Measurements from ENCODE around the gene TLX1. TPM values are rescaled to one million over a fixed set of nuclear protein-coding genes. Genes with fewer than 3 reads are reported as not detected.

Gene TLX1
- not detected in 2 replicates for total RNA-seq

GRCh38 chr10:101130984-101131961 is at the start of gene TLX1:
Gene TLX1 (plus strand): TSS chr10:101131300. CDS start chr10:101131542, 242 bp downstream.
- no peak within 1 kb of the TSS for H2AFZ ChIP-seq (ENCODE audit: low read length)
- no peak within 1 kb of the TSS for H3K4me2 ChIP-seq (ENCODE audit: insufficient read depth, low read length)
- H3K36me3 ChIP-seq (ENCODE audit: insufficient read depth, low read length): no peaks in the 10 kb centered on the region
- H3K4me1 ChIP-seq (ENCODE audit: insufficient read depth, low read length): no peaks in the 10 kb centered on the region
- no peak within 1 kb of the TSS for H3K27ac ChIP-seq (ENCODE audit: low read depth, low read length)
- no peaks in the 10 kb centered on the region for H3K79me2 ChIP-seq (ENCODE audit: insufficient read depth, low read length)
- TF ChIP-seq CTCF (IDR thresholded peaks at IDR 0.05; ENCODE audit: extremely low read depth, low read depth, low read length): no peak
- peak; percentile 88 for DNase-seq (ENCODE audit: insufficient read length, low spot score, missing footprints)
- H3K9me3 ChIP-seq (ENCODE audit: low read depth, low read length): no peaks in the 10 kb centered on the region
- H3K27me3 ChIP-seq (ENCODE audit: insufficient read depth, low read length): peaks cover 98% of the 10 kb centered on the region
- no peak within 1 kb of the TSS for H3K4me3 ChIP-seq (ENCODE audit: insufficient read depth, low read length)
- H4K20me1 ChIP-seq (ENCODE audit: insufficient read depth, low read length): no peaks in the 10 kb centered on the region

- no peak for TF ChIP-seq CTCF (IDR thresholded peaks at IDR 0.05; ENCODE audit: extremely low read depth, low read depth, low read length)
- no peak overlapping the region for H3K27ac ChIP-seq (ENCODE audit: low read depth, low read length)
- H3K36me3 ChIP-seq (ENCODE audit: insufficient read depth, low read length): no peaks in the 10 kb centered on the region
- no peak overlapping the region for H3K4me3 ChIP-seq (ENCODE audit: insufficient read depth, low read length)
- no peak overlapping the region for H3K4me2 ChIP-seq (ENCODE audit: insufficient read depth, low read length)
- H3K79me2 ChIP-seq (ENCODE audit: insufficient read depth, low read length): no peaks in the 10 kb centered on the region
- no peaks in the 10 kb centered on the region for H3K9me3 ChIP-seq (ENCODE audit: low read depth, low read length)
- H3K27me3 ChIP-seq (ENCODE audit: insufficient read depth, low read length): peaks cover 62% of the 10 kb centered on the region
- no peak for DNase-seq (ENCODE audit: insufficient read length, low spot score, missing footprints)
- H2AFZ ChIP-seq (ENCODE audit: low read length): no peak overlapping the region
- no peaks in the 10 kb centered on the region for H3K4me1 ChIP-seq (ENCODE audit: insufficient read depth, low read length)
- H4K20me1 ChIP-seq (ENCODE audit: insufficient read depth, low read length): peaks cover 3% of the 10 kb centered on the region
Observed at GRCh38 chr10:101085846-101086245, 45.3 kb upstream of the TLX1 start.

GRCh38 chr10:101087376-101087775 is 43.7 kb upstream of the TLX1 start:
- Histone ChIP-seq H3K27ac (ENCODE audit: low read depth, low read length) (no peak overlapping the region), H3K4me3 (ENCODE audit: insufficient read depth, low read length) (no peak overlapping the region), H3K27me3 (ENCODE audit: insufficient read depth, low read length) (peaks cover 59% of the 10 kb centered on the region), H3K4me1 (ENCODE audit: insufficient read depth, low read length) (peaks cover 13% of the 10 kb centered on the region), H3K4me2 (ENCODE audit: insufficient read depth, low read length) (no peak overlapping the region), H4K20me1 (ENCODE audit: insufficient read depth, low read length) (no peaks in the 10 kb centered on the region), H3K36me3 (ENCODE audit: insufficient read depth, low read length) (no peaks in the 10 kb centered on the region), H3K79me2 (ENCODE audit: insufficient read depth, low read length) (no peaks in the 10 kb centered on the region), H2AFZ (ENCODE audit: low read length) (no peak overlapping the region), H3K9me3 (ENCODE audit: low read depth, low read length) (no peaks in the 10 kb centered on the region)
- DNase-seq (ENCODE audit: insufficient read length, low spot score, missing footprints): no peak
- TF ChIP-seq CTCF (IDR thresholded peaks at IDR 0.05; ENCODE audit: extremely low read depth, low read depth, low read length): no peak

GRCh38 chr10:101087965-101088364 is 43.1 kb upstream of the TLX1 start:
- H3K4me2 ChIP-seq (ENCODE audit: insufficient read depth, low read length): no peak overlapping the region
- H3K79me2 ChIP-seq (ENCODE audit: insufficient read depth, low read length): no peaks in the 10 kb centered on the region
- peaks cover 53% of the 10 kb centered on the region for H3K27me3 ChIP-seq (ENCODE audit: insufficient read depth, low read length)
- TF ChIP-seq CTCF (IDR thresholded peaks at IDR 0.05; ENCODE audit: extremely low read depth, low read depth, low read length): no peak
- H3K27ac ChIP-seq (ENCODE audit: low read depth, low read length): no peak overlapping the region
- H4K20me1 ChIP-seq (ENCODE audit: insufficient read depth, low read length): no peaks in the 10 kb centered on the region
- H3K4me3 ChIP-seq (ENCODE audit: insufficient read depth, low read length): no peak overlapping the region
- no peak overlapping the region for H2AFZ ChIP-seq (ENCODE audit: low read length)
- H3K4me1 ChIP-seq (ENCODE audit: insufficient read depth, low read length): peaks cover 15% of the 10 kb centered on the region
- H3K9me3 ChIP-seq (ENCODE audit: low read depth, low read length): no peaks in the 10 kb centered on the region
- no peaks in the 10 kb centered on the region for H3K36me3 ChIP-seq (ENCODE audit: insufficient read depth, low read length)
- DNase-seq (ENCODE audit: insufficient read length, low spot score, missing footprints): no peak
